Prostate gland (tissue), 2 donors: Measurements from ENCODE around the gene IRF7. TPM values are rescaled to one million over a fixed set of nuclear protein-coding genes. Genes with fewer than 3 reads are reported as not detected.

Experiments
- DNase-seq: peaks from one replicate; pipeline ENCODE4 v3.0.0-alpha.2; 2019; ENCODE audit warnings: low spot score
- H3K27ac ChIP-seq, 2 donors: fragments of 200-600 bp; sonication (generic); 2 replicates each; pipeline ENCODE4 v1.5.1; 2017 to 2019
- H3K27me3 ChIP-seq: fragments of 200-600 bp; sonication (generic); replicated peaks from 2 replicates; pipeline ENCODE4 v1.5.1; 2019; ENCODE audit not compliant: insufficient read depth
- H3K36me3 ChIP-seq, 2 donors: fragments of 200-600 bp; sonication (generic); 1 replicate in 1 of 2; 2 replicates in 1 of 2; pipeline versions ENCODE4 v1.5.1 to v1.8.1; 2017 to 2019
- H3K4me1 ChIP-seq: fragments of 200-600 bp; sonication (generic); replicated peaks from 2 replicates; pipeline ENCODE4 v1.5.1; 2019
- H3K4me3 ChIP-seq, 2 donors: fragments of 200-600 bp; sonication (generic); 2 replicates each; pipeline ENCODE4 v1.5.1; 2017 to 2019
- H3K9me3 ChIP-seq: fragments of 200-600 bp; sonication (generic); 2 replicates; pipeline ENCODE4 v1.5.1; 2017
- CTCF ChIP-seq, 4 experiments: fragments of 200-600 bp in 2 of 4; fragments of 450-650 bp in 2 of 4; sonication (generic) in 2 of 4; IDR thresholded peaks; 1 replicate in 3 of 4; 2 replicates in 1 of 4; pipeline ENCODE4 v1.5.1; 2016 to 2019; ENCODE audit warnings: antibody characterized with exemption in 4 of 4, mild to moderate bottlenecking in 2 of 4, moderate library complexity in 2 of 4
- POLR2A ChIP-seq: fragments of 450-650 bp; IDR thresholded peaks from one replicate; pipeline ENCODE4 v1.6.1; 2016; ENCODE audit warnings: antibody characterized with exemption, mild to moderate bottlenecking
- POLR2AphosphoS5 ChIP-seq: sonication (generic); formaldehyde crosslinking; IDR thresholded peaks from one replicate; pipeline ENCODE4 v1.6.1; 2017; ENCODE audit warnings: antibody characterized with exemption
- WGBS: methylation state at CpG from one replicate; pipeline ENCODE4 v1.1.5; 2018; 5-methylcytosine and 5-hydroxymethylcytosine counted together
- intact Hi-C: fragments of 100-400 bp; cut with DNase I; formaldehyde crosslinking; loops from one replicate; pipeline ENCODE4 v1.14.2; 2022
- total RNA-seq, 2 donors: library from RNA; depleted of rRNA; stranded (reverse); fragments of >200 nt; gene quantifications; one replicate each; pipeline ENCODE4 v1.1.0, GENCODE V29; 2016

The IRF7 gene
- total RNA-seq, 2 donors from 2014 or later, result 34.7 to 39.8 TPM

GRCh38 chr11:620935-621814, 5.4 kb upstream of the IRF7 start:
- Histone ChIP-seq H3K36me3 (no peaks in the 10 kb centered on the region), H3K4me1 (no peaks in the 10 kb centered on the region), H3K4me3 (no peak overlapping the region), H3K27me3 (no peaks in the 10 kb centered on the region), H3K9me3 (no peaks in the 10 kb centered on the region), H3K27ac (no peak overlapping the region)
- TF ChIP-seq POLR2A, result no peak
- TF ChIP-seq CTCF (IDR thresholded peaks at IDR 0.05), result no peak
- TF ChIP-seq POLR2AphosphoS5, result no peak
- 75% methylated on average over 42 of the region's 45 CpGs for WGBS
- intact Hi-C loops, result no loop called here
- no peak for DNase-seq

DNA sequence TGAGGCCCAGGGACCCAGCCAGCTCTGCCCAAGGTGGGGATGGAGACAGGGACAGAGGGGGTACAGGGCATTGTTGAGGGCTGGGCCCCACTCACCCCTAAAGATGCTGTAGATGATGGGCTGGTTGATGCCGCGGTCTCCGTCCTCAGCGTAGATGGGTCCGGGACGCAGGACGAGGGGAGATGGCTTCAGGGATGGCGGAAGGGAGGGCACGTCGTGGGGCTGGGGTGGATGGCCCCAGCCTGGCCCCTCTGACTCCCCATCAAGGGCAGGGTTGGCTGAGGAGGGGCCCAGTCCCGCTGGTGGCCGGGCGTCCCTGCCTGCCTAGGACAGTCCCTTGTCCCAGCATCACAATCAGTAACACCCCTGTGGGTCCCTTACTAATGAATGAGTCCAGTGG, 4.5 kb upstream of the IRF7 start:
- 92% methylated on average over 13 of the region's 13 CpGs for WGBS
- Histone ChIP-seq H3K9me3 (no peaks in the 10 kb centered on the region), H3K36me3 (no peaks in the 10 kb centered on the region), H3K27ac (no peak overlapping the region), H3K4me3 (no peak overlapping the region), H3K27me3 (no peaks in the 10 kb centered on the region), H3K4me1 (peaks cover under 1% of the 10 kb centered on the region)
- TF ChIP-seq POLR2A, result no peak
- no peak for TF ChIP-seq POLR2AphosphoS5
- TF ChIP-seq CTCF (IDR thresholded peaks at IDR 0.05), result no peak
- DNase-seq, result no peak
- intact Hi-C loops, result no loop called here

- Histone ChIP-seq H3K9me3 (no peaks in the 10 kb centered on the region), H3K36me3 (no peaks in the 10 kb centered on the region), H3K27ac (no peak overlapping the region), H3K4me1 (peaks cover 7% of the 10 kb centered on the region), H3K4me3 (no peak overlapping the region), H3K27me3 (no peaks in the 10 kb centered on the region)
- TF ChIP-seq POLR2A, result no peak
- TF ChIP-seq CTCF (IDR thresholded peaks at IDR 0.05), result no peak
- TF ChIP-seq POLR2AphosphoS5, result no peak
- no peak for DNase-seq
- 92% methylated on average over 22 of the region's 22 CpGs for WGBS
- intact Hi-C loops, result no loop called here
Measured at GRCh38 chr11:619628-620050, 3.9 kb upstream of the IRF7 start.

DNA sequence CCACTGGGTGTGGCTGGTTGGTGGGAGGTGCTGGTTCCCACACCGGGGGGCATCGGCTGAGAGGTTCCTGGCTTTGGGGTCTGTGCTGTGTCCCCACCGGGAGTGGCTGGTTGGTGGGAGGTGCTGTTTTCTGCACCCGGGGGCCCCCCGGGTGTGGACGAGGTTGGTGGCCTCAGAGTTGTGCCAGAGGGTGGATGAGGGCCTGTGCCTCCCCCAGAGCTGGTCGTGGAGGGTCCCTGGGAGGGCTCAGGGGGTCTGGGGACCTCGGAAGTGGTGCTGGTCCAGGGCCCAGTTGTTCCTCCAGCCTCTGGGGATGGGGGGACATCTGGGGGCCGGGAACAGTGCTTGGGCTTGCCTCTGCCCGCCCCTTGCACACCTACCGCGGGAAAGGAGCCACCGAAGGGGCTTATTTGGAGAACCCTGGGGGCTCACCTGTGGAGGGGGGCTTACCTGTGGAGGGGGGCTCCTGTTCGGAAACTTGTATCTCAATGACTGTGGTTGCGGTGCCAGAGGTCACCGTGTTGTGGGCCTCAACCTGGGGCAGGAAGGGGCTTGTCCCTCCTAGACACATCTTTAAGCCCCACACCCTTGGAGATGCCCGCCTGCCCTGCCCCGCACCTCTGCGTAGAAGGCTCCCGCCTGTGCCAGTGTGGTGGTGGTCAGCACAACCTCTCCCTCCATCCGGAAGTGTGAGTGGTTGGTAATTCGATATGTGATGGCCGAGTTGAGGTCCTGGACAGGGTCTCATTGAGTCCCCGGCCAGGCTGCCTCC, 3.3 kb upstream of the IRF7 start:
- intact Hi-C loops, result no loop called here
- H3K27ac ChIP-seq, result no peak overlapping the region
- no peaks in the 10 kb centered on the region for H3K9me3 ChIP-seq
- no peaks in the 10 kb centered on the region for H3K36me3 ChIP-seq
- peaks cover 11% of the 10 kb centered on the region for H3K4me1 ChIP-seq
- no peak overlapping the region for H3K4me3 ChIP-seq
- no peaks in the 10 kb centered on the region for H3K27me3 ChIP-seq
- TF ChIP-seq POLR2A (no peak), CTCF (IDR thresholded peaks at IDR 0.05) (no peak), POLR2AphosphoS5 (no peak)
- 91% methylated on average over 24 of the region's 24 CpGs for WGBS
- no peak for DNase-seq
